ENCODE measurements around the gene REV3L. TPM values are rescaled to one million over a fixed set of nuclear protein-coding genes. Genes with fewer than 3 reads are reported as not detected.

REV3L gene
- total and polyA plus RNA-seq, 5 donors, result 8.2 to 30.1 (median 26.7) TPM

Other genes with a start within 250 kb of the REV3L start
- gene TRAF3IP2, start 122.7 kb upstream of the REV3L start, total RNA-seq, result 10 to 100 TPM; 12.7 to 16.0 (median 13.1) TPM
- 14.1 TPM for gene TRAF3IP2, start 122.7 kb upstream of the REV3L start, polyA plus RNA-seq

Data from right cardiac atrium (tissue), 5 donors.